Ramos (cell line): ENCODE results near the gene ZMYND15.

Experiments
- in situ Hi-C: fragments of 300-500 bp; cut with MboI; formaldehyde crosslinking; loops from one replicate; pipeline ENCODE4 v1.14.3; 2022; ENCODE audit warnings: low sequenced_read_pairs; ENCODE audit not compliant: unreplicated experiment

The ZMYND15 gene

GRCh38 chr17:4741544-4741943 lies 1.9 kb downstream of the ZMYND15 start:
- in situ Hi-C loops, result no loop called here

- in situ Hi-C loops, result no loop called here
Measured at GRCh38 chr17:4742133-4742532, 2.5 kb downstream of the ZMYND15 start.

- in situ Hi-C loops, result no loop called here
Measured at GRCh38 chr17:4742629-4743028, 3.0 kb downstream of the ZMYND15 start.

- in situ Hi-C loops, result no loop called here
Measured at GRCh38 chr17:4743216-4743615, 3.6 kb downstream of the ZMYND15 start.

- in situ Hi-C loops, result no loop called here
Measured at GRCh38 chr17:4743898-4744297, 4.3 kb downstream of the ZMYND15 start.

GRCh38 chr17:4744999-4745969 lies 5.7 kb downstream of the ZMYND15 start:
- in situ Hi-C loops, result no loop called here

GRCh38 chr17:4747847-4748246 lies 8.2 kb downstream of the ZMYND15 start:
- in situ Hi-C loops, result no loop called here

- in situ Hi-C loops, result no loop called here
Measured at GRCh38 chr17:4748686-4749085, 9.1 kb downstream of the ZMYND15 start.

- in situ Hi-C loops, result no loop called here
Measured at GRCh38 chr17:4750606-4751005, 11.0 kb downstream of the ZMYND15 start.

- in situ Hi-C loops, result no loop called here
Measured at GRCh38 chr17:4751932-4752331, 12.3 kb downstream of the ZMYND15 start.

- in situ Hi-C loops, result no loop called here
Measured at GRCh38 chr17:4753392-4753791, 13.8 kb downstream of the ZMYND15 start.

GRCh38 chr17:4759776-4760236 lies 20.2 kb downstream of the ZMYND15 start:
- in situ Hi-C loops, result no loop called here

- in situ Hi-C loops, result no loop called here
Measured at GRCh38 chr17:4764595-4764994, 25.0 kb downstream of the ZMYND15 start.

GRCh38 chr17:4766201-4766600 lies 26.6 kb downstream of the ZMYND15 start:
- in situ Hi-C loops, result no loop called here

- in situ Hi-C loops, result no loop called here
Measured at GRCh38 chr17:4766723-4767122, 27.1 kb downstream of the ZMYND15 start.

GRCh38 chr17:4768298-4768697 lies 28.7 kb downstream of the ZMYND15 start:
- in situ Hi-C loops, result no loop called here

- in situ Hi-C loops, result no loop called here
Measured at GRCh38 chr17:4769628-4770027, 30.0 kb downstream of the ZMYND15 start.

GRCh38 chr17:4771519-4772234 lies 32.0 kb downstream of the ZMYND15 start, which contains the start of gene TM4SF5:
Gene TM4SF5, plus strand, starts transcription at chr17:4771886. Its CDS starts 37 bp downstream, at chr17:4771923.
- in situ Hi-C loops, result no loop called here

GRCh38 chr17:4772235-4772613 lies 32.6 kb downstream of the ZMYND15 start:
- in situ Hi-C loops, result no loop called here

- in situ Hi-C loops, result no loop called here
Measured at GRCh38 chr17:4777969-4778760, 38.5 kb downstream of the ZMYND15 start.
